Measurements from ENCODE around the gene RAP1GAP2. TPM values are rescaled to one million over a fixed set of nuclear protein-coding genes. Genes with fewer than 3 reads are reported as not detected.

RAP1GAP2 gene
- total RNA-seq, 4 donors from 2014 or later: 7.4 to 13.1 (median 10.7) TPM

- H3K4me3 ChIP-seq: no peak overlapping the region
- intact Hi-C loops (cut with DNase I): no loop called here
- H3K27me3 ChIP-seq: peaks cover 0 to 96% (median 30%) of the 10 kb centered on the region in 4 donors
- H3K4me1 ChIP-seq: peaks cover 3 to 30% (median 26%) of the 10 kb centered on the region in 4 donors
- H3K36me3 ChIP-seq: no peaks in the 10 kb centered on the region
- no peak overlapping the region for H3K27ac ChIP-seq (replicated peaks in 1 of 4)
- DNase-seq (ENCODE audit: extremely low spot score): no peak
- 100% methylated on average over 1 of the region's 2 CpGs for WGBS
- H3K9me3 ChIP-seq: no peaks in the 10 kb centered on the region
- TF ChIP-seq POLR2AphosphoS5 (IDR thresholded peaks at IDR 0.05) (no peak), EP300 (IDR thresholded peaks at IDR 0.05) (no peak), POLR2A (IDR thresholded peaks at IDR 0.05; ENCODE audit: low read depth) (no peak), CTCF (IDR thresholded peaks at IDR 0.05) (no peak)
Measured at GRCh38 chr17:2751491-2751890, 44.7 kb upstream of the RAP1GAP2 start.

GRCh38 chr17:2755891-2756724 lies 40.1 kb upstream of the RAP1GAP2 start:
- intact Hi-C loops (cut with DNase I): no loop called here
- Histone ChIP-seq H3K27ac (replicated peaks in 1 of 4) (no peak overlapping the region), H3K27me3 (peaks cover 0 to 85% (median 15%) of the 10 kb centered on the region in 4 donors), H3K4me3 (peak overlapping the region; percentile 43 to 57 (median 46)), H3K9me3 (no peaks in the 10 kb centered on the region), H3K36me3 (no peaks in the 10 kb centered on the region), H3K4me1 (peaks cover 3 to 16% (median 13%) of the 10 kb centered on the region in 4 donors)
- TF ChIP-seq EP300 (IDR thresholded peaks at IDR 0.05) (no peak), POLR2AphosphoS5 (IDR thresholded peaks at IDR 0.05) (no peak), POLR2A (IDR thresholded peaks at IDR 0.05; ENCODE audit: low read depth) (no peak), CTCF (IDR thresholded peaks at IDR 0.05) (no peak)
- DNase-seq (ENCODE audit: extremely low spot score): no peak
- WGBS: 5% methylated on average over 22 of the region's 46 CpGs

GRCh38 chr17:2758870-2759269 lies 37.4 kb upstream of the RAP1GAP2 start:
- Histone ChIP-seq H3K4me3 (no peak overlapping the region), H3K27me3 (peaks cover 0 to 73% (median 15%) of the 10 kb centered on the region in 4 donors), H3K36me3 (no peaks in the 10 kb centered on the region), H3K4me1 (peaks cover 3 to 16% (median 13%) of the 10 kb centered on the region in 4 donors), H3K27ac (replicated peaks in 1 of 4) (no peak overlapping the region), H3K9me3 (no peaks in the 10 kb centered on the region)
- no peak for TF ChIP-seq EP300 (IDR thresholded peaks at IDR 0.05)
- no peak for TF ChIP-seq CTCF (IDR thresholded peaks at IDR 0.05)
- no peak for TF ChIP-seq POLR2A (IDR thresholded peaks at IDR 0.05; ENCODE audit: low read depth)
- no peak for TF ChIP-seq POLR2AphosphoS5 (IDR thresholded peaks at IDR 0.05)
- 83% methylated on average over 4 of the region's 4 CpGs for WGBS
- intact Hi-C loops (cut with DNase I): no loop called here
- no peak for DNase-seq (ENCODE audit: extremely low spot score)

GRCh38 chr17:2770129-2770528 lies 26.1 kb upstream of the RAP1GAP2 start:
- WGBS: 74% methylated on average over 11 of the region's 12 CpGs
- H3K9me3 ChIP-seq: no peaks in the 10 kb centered on the region

More at GRCh38 chr17:2770129-2770528, 26.1 kb upstream of the RAP1GAP2 start:
- H3K4me3 ChIP-seq: no peak overlapping the region
- intact Hi-C loops (cut with DNase I): no loop called here
- no peaks in the 10 kb centered on the region for H3K36me3 ChIP-seq
- no peak for DNase-seq (ENCODE audit: extremely low spot score)
- H3K4me1 ChIP-seq: no peaks in the 10 kb centered on the region
- TF ChIP-seq POLR2AphosphoS5 (IDR thresholded peaks at IDR 0.05): no peak
- no peak for TF ChIP-seq CTCF (IDR thresholded peaks at IDR 0.05)
- no peak for TF ChIP-seq POLR2A (IDR thresholded peaks at IDR 0.05; ENCODE audit: low read depth)
- no peak for TF ChIP-seq EP300 (IDR thresholded peaks at IDR 0.05)
- no peak overlapping the region for H3K27ac ChIP-seq (replicated peaks in 1 of 4)
- H3K27me3 ChIP-seq: peaks cover 0 to 45% (median 1%) of the 10 kb centered on the region in 4 donors

All from esophagus muscularis mucosa (tissue), 4 donors.